Erythroblast (primary cell): ENCODE results near the gene ERGIC1.

Experiments
- DNase-seq, 2 experiments: peaks; one replicate each; lab custom pipeline; 2025; lab: John Stamatoyannopoulos, UW
- GATA1 ChIP-seq: IDR thresholded peaks from 2 replicates; pipeline ENCODE4 v1.6.1; 2011; ENCODE audit warnings: low read depth, mild to moderate bottlenecking, control low read depth, low read length, moderate library complexity
- POLR2A ChIP-seq: IDR thresholded peaks from 2 replicates; pipeline ENCODE4 v1.6.1; 2011; ENCODE audit warnings: mild to moderate bottlenecking, low read length

Gene ERGIC1

GRCh38 chr5:172872997-172873491, 39.0 kb downstream of the ERGIC1 start:
- no peak for DNase-seq
- no peak for TF ChIP-seq GATA1
- no peak for TF ChIP-seq POLR2A

- no peak for TF ChIP-seq GATA1
- no peak for TF ChIP-seq POLR2A
- DNase-seq, result no peak
Measured at GRCh38 chr5:172873513-172873912, 39.5 kb downstream of the ERGIC1 start.

- TF ChIP-seq POLR2A (no peak), GATA1 (no peak)
- no peak for DNase-seq
Measured at GRCh38 chr5:172874647-172875504, 40.8 kb downstream of the ERGIC1 start.

GRCh38 chr5:172875505-172876279, 41.6 kb downstream of the ERGIC1 start:
- DNase-seq, result no peak
- TF ChIP-seq POLR2A (no peak), GATA1 (no peak)

DNA sequence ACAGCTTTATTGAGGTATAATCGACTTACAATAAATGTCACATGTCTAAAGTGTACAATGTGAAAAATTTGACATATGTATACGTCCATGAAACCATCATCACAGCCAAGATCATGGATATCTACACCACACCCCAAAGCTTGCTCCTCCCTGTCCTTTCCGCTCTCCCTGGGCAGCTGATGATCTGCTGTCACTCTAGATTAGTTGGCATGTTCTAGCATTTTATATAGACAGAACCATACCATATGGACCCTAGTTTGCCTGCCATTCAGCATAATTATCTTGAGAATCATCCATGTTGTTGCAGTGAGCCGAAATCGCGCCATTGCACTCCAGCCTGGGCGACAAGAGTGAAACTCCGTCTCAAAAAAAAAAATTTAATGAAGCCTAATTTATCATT, 42.5 kb downstream of the ERGIC1 start:
- TF ChIP-seq POLR2A, result no peak
- no peak for TF ChIP-seq GATA1
- no peak for DNase-seq

DNA sequence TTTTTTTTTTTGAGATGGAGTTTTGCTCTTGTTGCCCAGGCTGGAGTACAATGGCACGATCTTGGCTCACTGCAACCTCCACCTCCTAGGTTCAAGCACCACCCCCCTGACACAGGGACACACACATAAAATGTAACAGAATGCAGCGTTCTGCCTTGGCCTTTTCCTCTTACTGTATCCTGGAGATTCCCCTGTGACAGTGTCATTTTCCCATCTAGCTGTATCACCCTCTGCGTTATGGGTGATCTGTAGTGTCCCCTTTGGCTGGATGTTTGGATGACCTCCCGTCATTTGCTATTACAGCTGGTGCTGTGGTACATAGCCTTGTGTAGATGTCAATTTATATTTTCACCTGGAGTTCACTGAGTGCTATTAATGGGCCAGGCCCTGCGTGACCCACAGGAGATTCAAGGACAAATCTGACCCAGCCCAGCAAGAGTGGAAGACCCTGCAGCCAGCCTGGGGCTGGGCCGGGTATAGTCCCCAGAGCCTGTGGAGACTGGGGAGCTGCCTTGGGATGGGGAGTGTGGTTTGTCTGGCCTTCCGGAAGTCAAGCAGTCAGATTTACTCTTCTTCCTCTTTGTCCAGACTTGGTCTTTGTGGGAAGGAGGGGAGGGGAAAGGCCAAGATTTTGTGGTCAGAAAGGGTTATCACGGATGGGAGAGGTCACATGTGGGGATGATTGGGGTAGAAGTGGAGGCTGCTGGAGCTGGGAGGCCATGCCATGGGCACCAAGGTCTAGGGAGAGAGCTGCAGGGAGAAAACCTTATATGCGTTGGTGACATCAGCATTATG, 43.6 kb downstream of the ERGIC1 start:
- DNase-seq, result no peak
- TF ChIP-seq GATA1 (no peak), POLR2A (no peak)

DNA sequence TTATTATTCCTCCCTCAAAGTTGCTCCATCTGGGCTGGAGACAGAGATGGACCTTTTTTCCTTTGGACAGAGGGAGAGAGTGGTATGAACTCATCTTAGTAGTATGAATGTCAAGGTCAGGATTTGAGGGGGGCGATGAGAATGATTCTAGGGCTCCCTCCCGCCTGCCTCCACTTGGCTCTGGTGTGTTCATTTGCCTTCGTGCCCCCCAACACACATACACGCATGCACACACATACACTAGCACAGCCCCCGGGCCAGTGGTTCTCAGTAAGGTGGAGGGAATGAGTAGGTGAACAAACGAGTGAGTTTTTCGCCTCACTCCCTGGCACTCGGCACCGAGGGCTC, 44.5 kb downstream of the ERGIC1 start:
- no peak for DNase-seq
- no peak for TF ChIP-seq POLR2A
- TF ChIP-seq GATA1, result no peak

DNA sequence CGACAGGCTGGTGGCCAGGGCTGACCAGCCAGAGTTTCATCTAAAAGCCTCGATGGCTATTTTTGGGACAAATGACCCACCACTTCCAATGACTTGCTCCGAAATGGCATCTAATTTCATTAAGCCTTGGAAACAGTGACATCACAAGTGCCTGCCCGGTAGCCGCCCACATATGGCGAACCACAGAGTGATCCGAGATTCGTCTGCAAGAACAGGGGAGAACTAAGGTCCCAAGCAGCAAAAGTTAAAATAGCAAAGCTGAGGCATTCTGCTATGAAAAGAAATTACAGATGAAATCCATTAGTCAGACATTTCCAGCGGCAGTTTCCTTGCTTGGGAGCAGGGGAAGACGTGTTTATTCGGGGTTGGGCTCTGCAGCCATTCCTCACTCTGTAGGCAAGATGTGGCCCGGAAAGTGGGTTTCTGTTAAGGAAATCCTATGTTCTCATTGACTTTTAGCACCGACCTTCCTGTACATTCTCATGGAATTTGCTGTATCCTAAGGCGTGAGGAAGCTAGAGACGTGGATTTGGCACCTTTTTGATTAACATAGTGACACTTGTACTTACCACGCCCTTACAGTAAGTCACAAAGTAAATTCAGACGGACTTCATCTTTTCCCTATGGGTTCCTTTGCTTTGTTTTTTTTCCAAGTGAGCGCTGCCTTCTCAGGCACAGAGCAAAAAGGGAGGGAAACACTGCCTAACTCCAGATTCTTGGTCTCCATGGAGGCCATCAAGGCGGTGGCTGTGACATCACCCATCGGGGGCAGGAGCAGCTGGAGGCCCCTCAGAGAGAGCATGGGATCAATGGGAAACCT, 45.1 kb downstream of the ERGIC1 start:
- no peak for DNase-seq
- TF ChIP-seq POLR2A (no peak), GATA1 (no peak)

DNA sequence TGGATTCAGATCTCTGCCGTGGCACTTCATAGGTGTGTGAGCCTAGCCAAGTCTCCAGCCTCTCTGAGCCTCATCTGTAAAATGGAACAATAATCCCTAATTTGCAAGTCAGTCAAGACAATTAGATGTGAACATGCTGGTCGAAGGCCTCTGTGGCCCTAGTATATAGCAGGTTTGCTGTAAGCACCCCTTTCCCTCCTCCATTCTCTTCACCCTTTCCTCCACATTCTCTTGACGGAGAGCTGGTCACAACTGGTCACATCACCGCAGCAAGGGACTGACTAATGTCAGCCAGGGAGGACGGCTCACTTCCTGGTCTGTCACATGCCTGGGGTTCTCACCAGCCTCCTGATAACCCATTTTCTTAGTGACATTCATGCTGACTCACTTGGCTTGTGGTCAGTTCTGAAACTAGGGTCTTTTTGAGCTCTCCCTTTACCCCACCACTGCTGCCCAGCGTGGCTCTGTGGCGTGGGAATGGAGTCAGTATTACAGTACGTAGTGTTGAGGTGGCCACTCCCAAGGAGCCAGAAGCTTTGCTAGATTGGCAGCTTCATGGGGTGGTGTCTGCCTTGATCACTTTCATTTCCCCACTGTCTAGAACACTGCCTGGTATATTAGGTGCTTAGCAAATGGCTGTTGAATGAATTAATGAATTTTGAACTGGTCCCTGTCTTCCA, 47.8 kb downstream of the ERGIC1 start:
- DNase-seq, result peak; percentile 57 to 61
- TF ChIP-seq POLR2A, result no peak
- no peak for TF ChIP-seq GATA1

GRCh38 chr5:172883066-172883465, 49.0 kb downstream of the ERGIC1 start:
- no peak for DNase-seq
- no peak for TF ChIP-seq GATA1
- no peak for TF ChIP-seq POLR2A

GRCh38 chr5:172885597-172886340, 51.7 kb downstream of the ERGIC1 start:
- DNase-seq, result no peak
- TF ChIP-seq POLR2A (no peak), GATA1 (no peak)
